ENCODE measurements around the gene EMC9. TPM values are rescaled to one million over a fixed set of nuclear protein-coding genes. Genes with fewer than 3 reads are reported as not detected.

EMC9 gene, protein sequence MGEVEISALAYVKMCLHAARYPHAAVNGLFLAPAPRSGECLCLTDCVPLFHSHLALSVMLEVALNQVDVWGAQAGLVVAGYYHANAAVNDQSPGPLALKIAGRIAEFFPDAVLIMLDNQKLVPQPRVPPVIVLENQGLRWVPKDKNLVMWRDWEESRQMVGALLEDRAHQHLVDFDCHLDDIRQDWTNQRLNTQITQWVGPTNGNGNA
- 26.4 and 30.4 TPM in 2 replicates for total RNA-seq

GRCh38 chr14:24141097-24141880 is at the start of gene EMC9:
Gene EMC9 (minus strand): TSS chr14:24141591. CDS start chr14:24141304, 287 bp downstream.
- H3K9me3 Mint-ChIP-seq: no peaks in the 10 kb centered on the region
- H3K4me3 Mint-ChIP-seq (ENCODE audit: low read depth): peak within 1 kb of the TSS; percentile 91
- H3K36me3 Mint-ChIP-seq (ENCODE audit: low read depth): peaks cover 82% of the 10 kb centered on the region
- peaks cover 58% of the 10 kb centered on the region for H3K4me1 Mint-ChIP-seq (ENCODE audit: low read depth)
- H3K27ac Mint-ChIP-seq: peak within 1 kb of the TSS; percentile 79
- intact Hi-C loops (cut with micrococcal nuclease): loop anchor here (1.0 to 5.0 kb wide), 3 partner anchors 20 to 71 kb away; partner anchors contain the start of genes CHMP4A, DCAF11, IRF9 and NRL
- H3K27me3 Mint-ChIP-seq (ENCODE audit: low read depth): no peaks in the 10 kb centered on the region
- DNase-seq (ENCODE audit: low spot score): peak; percentile 100

GRCh38 chr14:24190416-24190815 is 49.0 kb upstream of the EMC9 start:
- Mint-ChIP-seq H3K9me3 (no peaks in the 10 kb centered on the region), H3K4me3 (ENCODE audit: low read depth) (no peak overlapping the region), H3K27me3 (ENCODE audit: low read depth) (no peaks in the 10 kb centered on the region), H3K4me1 (ENCODE audit: low read depth) (peaks cover 35% of the 10 kb centered on the region), H3K36me3 (ENCODE audit: low read depth) (peaks cover 52% of the 10 kb centered on the region), H3K27ac (no peak overlapping the region)
- DNase-seq (ENCODE audit: low spot score): no peak
- intact Hi-C loops (cut with micrococcal nuclease): no loop called here

GRCh38 chr14:24189460-24189859 is 48.1 kb upstream of the EMC9 start:
- DNase-seq (ENCODE audit: low spot score): no peak
- H3K27me3 Mint-ChIP-seq (ENCODE audit: low read depth): no peaks in the 10 kb centered on the region

GRCh38 chr14:24189059-24189375 is 47.6 kb upstream of the EMC9 start:
- DNase-seq (ENCODE audit: low spot score): no peak
- H3K9me3 Mint-ChIP-seq: no peaks in the 10 kb centered on the region
- peak overlapping the region; percentile 81 for H3K27ac Mint-ChIP-seq
- peak overlapping the region; percentile 88 for H3K4me3 Mint-ChIP-seq (ENCODE audit: low read depth)
- peaks cover 61% of the 10 kb centered on the region for H3K36me3 Mint-ChIP-seq (ENCODE audit: low read depth)
- intact Hi-C loops (cut with micrococcal nuclease): loop anchor here (2.0 kb wide), 2 partner anchors 42 to 74 kb away; partner anchors contain the start of genes DCAF11, NRL, PSME2 and RNF31
- no peaks in the 10 kb centered on the region for H3K27me3 Mint-ChIP-seq (ENCODE audit: low read depth)
- peaks cover 25% of the 10 kb centered on the region for H3K4me1 Mint-ChIP-seq (ENCODE audit: low read depth)

More at GRCh38 chr14:24189460-24189859, 48.1 kb upstream of the EMC9 start:
- no peak overlapping the region for H3K27ac Mint-ChIP-seq
- intact Hi-C loops (cut with micrococcal nuclease): loop anchor here (2.0 kb wide), 2 partner anchors 43 to 75 kb away; partner anchors contain the start of genes DCAF11, NRL, PSME2 and RNF31
- peaks cover 29% of the 10 kb centered on the region for H3K4me1 Mint-ChIP-seq (ENCODE audit: low read depth)
- H3K4me3 Mint-ChIP-seq (ENCODE audit: low read depth): no peak overlapping the region
- peaks cover 58% of the 10 kb centered on the region for H3K36me3 Mint-ChIP-seq (ENCODE audit: low read depth)
- no peaks in the 10 kb centered on the region for H3K9me3 Mint-ChIP-seq

DNA sequence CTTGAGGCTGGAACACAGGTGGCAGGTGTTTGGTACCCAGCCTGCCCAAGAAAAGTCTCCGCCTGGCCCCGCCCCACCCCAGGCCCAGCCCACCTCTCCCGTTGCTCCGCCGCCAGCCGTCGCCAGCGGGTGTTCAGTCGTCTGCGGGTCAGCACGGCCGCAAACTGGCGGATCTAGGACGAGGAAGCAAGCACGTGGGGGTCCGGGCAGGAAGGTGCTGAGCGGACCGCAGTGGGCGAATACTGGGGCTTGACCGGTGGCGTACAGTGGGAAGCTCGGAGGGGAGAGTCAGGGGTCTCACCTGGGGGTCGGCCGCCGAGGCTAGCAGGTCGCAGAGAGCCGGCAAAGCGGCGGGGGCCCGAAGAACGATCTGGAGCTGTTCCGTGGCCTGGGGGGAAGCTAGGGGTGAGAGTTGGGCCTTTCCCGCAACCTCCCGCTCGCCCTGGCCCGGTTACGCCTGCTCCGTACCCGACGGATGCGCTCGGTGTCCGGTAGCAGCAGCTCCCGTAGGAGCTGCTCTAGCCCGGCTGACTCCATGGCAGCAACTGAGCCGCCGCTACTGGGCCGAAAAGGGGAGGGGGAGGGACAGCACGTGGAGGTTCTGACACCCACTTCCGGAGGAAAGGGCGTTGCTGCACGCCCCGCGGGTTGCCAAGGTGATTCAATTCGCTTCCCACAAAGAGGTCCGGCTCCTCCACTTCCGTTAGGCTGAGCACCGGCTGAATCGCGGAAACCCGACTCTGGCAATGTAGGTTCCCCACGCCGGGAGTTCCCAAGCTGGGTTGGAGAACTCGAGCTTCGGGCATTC is 47.1 kb upstream of the EMC9 start, which contains the start of gene IPO4:
IPO4 (minus strand) TSS at position 566 of the 808 bp plus-strand sequence; CDS start at position 537, 29 bp downstream.
- intact Hi-C loops (cut with micrococcal nuclease): loop anchor here (1.0 to 2.0 kb wide), 3 partner anchors 27 to 74 kb away; partner anchors contain the start of genes DCAF11, IRF9, NRL and PSME2
- Mint-ChIP-seq H3K27ac (peak within 1 kb of the TSS; percentile 81), H3K4me3 (ENCODE audit: low read depth) (peak within 1 kb of the TSS; percentile 88), H3K27me3 (ENCODE audit: low read depth) (no peaks in the 10 kb centered on the region), H3K4me1 (ENCODE audit: low read depth) (peaks cover 23% of the 10 kb centered on the region), H3K36me3 (ENCODE audit: low read depth) (peaks cover 64% of the 10 kb centered on the region), H3K9me3 (no peaks in the 10 kb centered on the region)
- peak; percentile 93 for DNase-seq (ENCODE audit: low spot score)

DNA sequence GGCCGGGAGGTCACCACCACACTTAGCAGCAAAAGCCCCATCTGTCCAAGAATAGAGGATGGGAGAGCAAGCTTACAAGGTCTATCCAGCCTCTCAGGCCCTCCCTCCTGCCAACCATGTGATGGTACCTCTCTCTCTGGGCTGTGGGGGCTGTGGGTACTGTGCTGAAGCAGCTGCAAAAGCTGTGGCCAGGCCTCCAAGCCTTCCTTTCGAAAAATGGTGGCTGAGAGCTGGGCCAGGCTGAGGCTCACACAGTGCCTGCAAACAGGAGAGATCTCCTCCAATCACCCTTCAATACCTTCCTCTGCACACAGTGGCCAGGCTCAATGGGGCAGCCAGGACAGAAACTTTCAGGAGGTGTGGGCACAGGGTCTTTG is 46.1 kb upstream of the EMC9 start:
- Mint-ChIP-seq H3K4me3 (ENCODE audit: low read depth) (peak overlapping the region; percentile 88), H3K27ac (peak overlapping the region; percentile 81), H3K27me3 (ENCODE audit: low read depth) (no peaks in the 10 kb centered on the region), H3K4me1 (ENCODE audit: low read depth) (peaks cover 17% of the 10 kb centered on the region), H3K36me3 (ENCODE audit: low read depth) (peaks cover 66% of the 10 kb centered on the region), H3K9me3 (no peaks in the 10 kb centered on the region)
- intact Hi-C loops (cut with micrococcal nuclease): no loop called here
- DNase-seq (ENCODE audit: low spot score): no peak

GRCh38 chr14:24186831-24187538 is 45.6 kb upstream of the EMC9 start:
- peaks cover 14% of the 10 kb centered on the region for H3K4me1 Mint-ChIP-seq (ENCODE audit: low read depth)
- H3K4me3 Mint-ChIP-seq (ENCODE audit: low read depth): peak overlapping the region; percentile 88
- no peak for DNase-seq (ENCODE audit: low spot score)
- no peaks in the 10 kb centered on the region for H3K9me3 Mint-ChIP-seq
- H3K27ac Mint-ChIP-seq: no peak overlapping the region
- H3K36me3 Mint-ChIP-seq (ENCODE audit: low read depth): peaks cover 66% of the 10 kb centered on the region
- H3K27me3 Mint-ChIP-seq (ENCODE audit: low read depth): no peaks in the 10 kb centered on the region
- intact Hi-C loops (cut with micrococcal nuclease): no loop called here

GRCh38 chr14:24185741-24186140 is 44.4 kb upstream of the EMC9 start:
- Mint-ChIP-seq H3K36me3 (ENCODE audit: low read depth) (peaks cover 70% of the 10 kb centered on the region), H3K4me1 (ENCODE audit: low read depth) (peaks cover 14% of the 10 kb centered on the region), H3K27me3 (ENCODE audit: low read depth) (no peaks in the 10 kb centered on the region), H3K9me3 (no peaks in the 10 kb centered on the region), H3K4me3 (ENCODE audit: low read depth) (no peak overlapping the region), H3K27ac (no peak overlapping the region)
- intact Hi-C loops (cut with micrococcal nuclease): no loop called here
- no peak for DNase-seq (ENCODE audit: low spot score)

GRCh38 chr14:24185026-24185425 is 43.6 kb upstream of the EMC9 start:
- H3K4me1 Mint-ChIP-seq (ENCODE audit: low read depth): peaks cover 14% of the 10 kb centered on the region
- H3K4me3 Mint-ChIP-seq (ENCODE audit: low read depth): no peak overlapping the region
- intact Hi-C loops (cut with micrococcal nuclease): no loop called here
- H3K27me3 Mint-ChIP-seq (ENCODE audit: low read depth): no peaks in the 10 kb centered on the region
- peaks cover 71% of the 10 kb centered on the region for H3K36me3 Mint-ChIP-seq (ENCODE audit: low read depth)
- DNase-seq (ENCODE audit: low spot score): no peak
- H3K9me3 Mint-ChIP-seq: no peaks in the 10 kb centered on the region
- no peak overlapping the region for H3K27ac Mint-ChIP-seq

DNA sequence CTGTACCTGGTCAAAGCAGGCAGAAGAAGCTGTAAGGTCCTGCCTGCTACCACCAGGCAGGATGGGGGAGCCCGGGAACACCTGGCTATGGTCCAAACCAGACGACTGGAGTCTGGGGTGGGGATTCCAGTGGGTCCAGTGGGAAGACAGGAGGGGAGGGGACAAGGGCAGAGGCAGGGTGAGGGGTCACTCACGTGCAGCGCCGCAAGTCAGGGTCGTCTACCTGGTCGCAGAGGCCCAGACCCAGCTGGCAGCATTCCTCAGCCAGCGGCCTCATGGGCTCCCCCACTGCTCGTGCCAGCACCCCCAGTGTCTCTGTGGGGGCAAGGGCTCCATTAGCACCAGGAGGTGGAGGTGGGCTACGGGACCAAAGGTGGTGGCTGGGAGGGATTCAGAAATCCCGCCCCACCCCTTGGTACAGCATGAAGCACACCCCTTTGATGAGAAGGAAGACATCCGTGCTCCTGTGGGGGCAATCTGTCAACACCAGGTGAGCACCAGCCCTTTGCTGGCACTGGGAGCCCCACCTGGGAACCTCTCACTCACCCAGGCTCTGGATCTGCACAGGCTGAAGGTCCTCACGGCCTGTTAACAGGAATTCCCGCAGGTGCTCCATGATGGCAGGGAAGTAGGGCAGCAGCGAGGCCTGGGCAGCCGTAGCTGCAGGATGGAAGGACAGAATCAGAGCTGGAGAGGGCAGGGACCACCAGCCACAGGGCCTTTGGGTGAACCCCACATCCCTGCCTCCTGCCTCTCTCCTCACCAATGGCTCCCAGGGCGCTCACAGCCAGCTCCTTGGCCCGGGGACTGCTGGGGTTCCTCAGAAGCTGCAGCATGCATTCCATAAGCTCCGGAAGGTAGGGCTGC is 42.9 kb upstream of the EMC9 start:
- intact Hi-C loops (cut with micrococcal nuclease): no loop called here
- H3K36me3 Mint-ChIP-seq (ENCODE audit: low read depth): peaks cover 75% of the 10 kb centered on the region
- no peak overlapping the region for H3K4me3 Mint-ChIP-seq (ENCODE audit: low read depth)
- no peaks in the 10 kb centered on the region for H3K9me3 Mint-ChIP-seq
- DNase-seq (ENCODE audit: low spot score): no peak
- H3K27me3 Mint-ChIP-seq (ENCODE audit: low read depth): no peaks in the 10 kb centered on the region
- H3K27ac Mint-ChIP-seq: no peak overlapping the region
- H3K4me1 Mint-ChIP-seq (ENCODE audit: low read depth): peaks cover 11% of the 10 kb centered on the region

DNA sequence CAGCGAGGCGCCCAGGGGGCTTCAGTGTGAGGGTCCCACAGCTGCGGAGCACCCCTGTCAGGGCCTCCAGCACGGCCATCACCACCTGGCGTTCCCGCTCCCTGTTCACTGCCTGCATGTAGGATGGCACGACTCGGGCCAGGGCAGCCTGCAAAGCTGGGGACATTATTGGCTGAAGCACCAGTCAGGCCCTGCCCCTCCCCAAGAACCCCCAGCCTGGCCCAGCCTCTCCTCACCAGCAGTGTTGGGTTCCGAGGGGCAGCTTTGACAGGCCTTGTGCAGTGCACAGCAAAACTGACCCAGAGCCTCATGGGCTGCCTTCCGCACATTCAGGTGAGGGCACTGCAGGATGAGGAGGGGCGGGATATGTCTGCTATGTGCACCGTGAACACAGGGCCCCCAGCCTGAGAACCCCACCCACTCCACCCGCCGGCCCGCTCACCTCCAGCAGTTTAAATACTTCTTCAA is 41.7 kb upstream of the EMC9 start:
- H3K4me3 Mint-ChIP-seq (ENCODE audit: low read depth): no peak overlapping the region
- no peak for DNase-seq (ENCODE audit: low spot score)
- H3K9me3 Mint-ChIP-seq: no peaks in the 10 kb centered on the region
- no peaks in the 10 kb centered on the region for H3K27me3 Mint-ChIP-seq (ENCODE audit: low read depth)
- no peak overlapping the region for H3K27ac Mint-ChIP-seq
- H3K4me1 Mint-ChIP-seq (ENCODE audit: low read depth): peaks cover 6% of the 10 kb centered on the region
- intact Hi-C loops (cut with micrococcal nuclease): no loop called here
- peaks cover 80% of the 10 kb centered on the region for H3K36me3 Mint-ChIP-seq (ENCODE audit: low read depth)
